Measurements from ENCODE around the gene ALDH16A1.
A peak's percentile ranks its signal among the peaks of the same experiment; 100 is the strongest.

The ALDH16A1 gene

DNA sequence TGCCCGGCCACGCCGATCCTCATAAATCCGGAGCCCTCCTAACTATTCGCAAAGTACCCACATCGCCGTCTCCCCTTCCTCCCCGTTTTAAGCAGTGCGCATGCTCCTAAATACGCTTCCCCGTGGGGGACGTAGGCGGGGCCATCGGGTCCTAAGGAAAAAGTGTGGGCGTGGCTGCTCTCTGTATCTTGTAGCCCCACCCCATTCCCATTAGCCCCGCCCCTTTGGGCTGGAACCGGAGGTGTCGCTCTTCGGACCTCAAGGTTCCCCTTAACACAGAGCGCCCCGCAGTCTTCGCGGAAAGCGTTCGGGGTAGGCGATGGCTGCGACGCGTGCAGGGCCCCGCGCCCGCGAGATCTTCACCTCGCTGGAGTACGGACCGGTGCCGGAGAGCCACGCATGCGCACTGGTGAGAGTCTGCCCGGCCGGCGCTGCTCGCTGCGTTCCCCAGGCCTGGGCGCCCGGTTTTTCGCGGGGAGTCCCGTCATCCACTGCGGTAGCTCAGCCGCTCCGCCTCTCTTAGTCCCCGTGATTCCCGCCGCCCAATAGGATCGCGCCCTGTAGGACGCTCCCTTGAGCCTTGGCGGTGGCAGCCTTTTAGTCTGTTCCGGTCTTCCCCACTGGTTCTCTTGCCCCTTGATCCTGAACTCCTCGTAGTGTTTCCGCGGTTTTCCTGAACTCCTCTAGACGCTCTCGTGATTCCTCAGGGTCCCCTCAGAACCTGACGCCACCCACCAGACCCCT, at the start of gene ALDH16A1:
Gene ALDH16A1 (plus strand): TSS at position 213 of the 744 bp plus-strand sequence. CDS start 107 bp downstream, at position 320.
- peak; percentile 96 for DNase-seq (ENCODE audit: low read depth)

DNA sequence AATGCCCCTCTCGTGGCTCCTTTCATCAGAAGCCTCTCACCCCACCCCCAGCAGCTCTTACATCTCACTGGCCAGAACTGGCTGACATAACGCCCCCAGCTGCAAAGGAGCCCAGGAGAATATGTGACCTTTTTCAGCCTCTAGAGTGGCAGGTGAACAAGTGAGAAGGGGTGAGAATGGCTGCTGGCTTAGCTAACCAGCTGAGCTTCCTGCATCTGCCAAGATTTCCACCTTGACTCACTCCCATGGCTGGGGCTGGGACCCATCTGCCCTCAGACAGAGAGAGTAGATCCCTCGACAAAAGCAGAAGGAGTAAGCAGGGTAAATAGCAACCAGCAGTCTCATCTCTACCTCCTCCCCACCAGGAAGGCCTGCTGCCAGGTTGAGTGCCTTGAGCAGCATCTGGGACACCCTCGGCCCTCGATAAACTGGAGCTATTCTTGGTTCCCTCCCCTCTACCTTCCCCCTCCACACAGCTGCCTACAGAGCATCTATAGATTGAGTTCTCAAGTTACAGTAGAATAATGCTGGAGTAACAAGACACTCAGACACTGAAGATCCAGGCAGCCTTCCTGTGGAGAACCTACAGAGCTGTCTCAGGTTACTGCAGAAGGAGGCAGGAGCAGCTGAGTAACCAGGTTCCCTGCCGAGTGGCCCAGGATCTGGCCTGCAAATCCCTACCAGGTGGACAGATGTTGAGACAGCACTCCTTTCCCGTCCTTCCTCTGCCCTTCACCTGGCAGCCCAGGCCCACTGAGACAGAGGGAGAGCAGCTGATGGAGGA, 49.4 kb upstream of the ALDH16A1 start:
- DNase-seq (ENCODE audit: low read depth): no peak

DNA sequence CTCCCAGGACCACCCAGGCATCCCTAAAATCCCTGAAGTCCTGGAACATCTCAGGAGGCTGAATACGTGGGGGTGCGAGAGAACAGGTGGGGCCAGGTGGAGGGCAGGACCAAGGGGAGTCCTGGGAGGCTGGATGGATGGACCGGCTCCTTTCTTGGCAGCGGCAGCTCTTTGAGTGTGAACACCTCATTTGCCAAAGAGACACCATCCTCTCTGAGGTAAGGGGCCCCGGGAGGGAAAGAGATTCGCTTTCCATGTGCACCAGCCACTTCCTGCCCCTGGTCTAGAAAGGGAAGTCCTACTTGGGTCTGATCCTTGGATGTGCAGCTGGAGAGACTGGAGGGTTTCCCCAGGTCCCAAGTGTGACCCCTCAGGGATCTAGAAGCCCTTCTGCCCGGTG, 45.9 kb upstream of the ALDH16A1 start:
- DNase-seq (ENCODE audit: low read depth): no peak

DNA sequence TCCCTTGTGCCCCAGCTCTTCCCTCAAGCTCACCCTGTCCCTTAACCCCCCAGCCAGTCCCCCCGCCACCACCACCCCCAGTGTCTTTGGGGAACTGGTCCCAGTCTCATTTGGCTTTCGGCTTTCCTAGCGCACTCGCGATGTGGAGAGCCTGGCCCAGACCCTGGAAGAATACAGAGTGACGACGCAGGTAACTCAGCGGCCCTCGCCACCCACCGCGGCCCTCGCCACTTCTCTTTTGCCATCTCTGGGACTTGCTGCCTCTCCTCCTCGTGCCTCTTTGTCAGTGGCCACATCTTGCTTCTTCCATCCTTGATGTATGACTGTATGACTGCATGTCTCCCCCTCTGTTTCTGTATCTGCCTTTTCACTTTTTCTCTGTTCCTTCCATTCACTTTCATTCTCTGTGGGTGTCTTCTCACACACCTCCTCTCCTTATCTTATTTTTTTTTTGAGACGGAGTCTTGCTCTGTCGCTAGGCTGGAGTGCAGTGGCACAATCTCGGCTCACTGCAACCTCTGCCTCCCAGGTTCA, 45.5 kb upstream of the ALDH16A1 start:
- DNase-seq (ENCODE audit: low read depth): no peak

DNA sequence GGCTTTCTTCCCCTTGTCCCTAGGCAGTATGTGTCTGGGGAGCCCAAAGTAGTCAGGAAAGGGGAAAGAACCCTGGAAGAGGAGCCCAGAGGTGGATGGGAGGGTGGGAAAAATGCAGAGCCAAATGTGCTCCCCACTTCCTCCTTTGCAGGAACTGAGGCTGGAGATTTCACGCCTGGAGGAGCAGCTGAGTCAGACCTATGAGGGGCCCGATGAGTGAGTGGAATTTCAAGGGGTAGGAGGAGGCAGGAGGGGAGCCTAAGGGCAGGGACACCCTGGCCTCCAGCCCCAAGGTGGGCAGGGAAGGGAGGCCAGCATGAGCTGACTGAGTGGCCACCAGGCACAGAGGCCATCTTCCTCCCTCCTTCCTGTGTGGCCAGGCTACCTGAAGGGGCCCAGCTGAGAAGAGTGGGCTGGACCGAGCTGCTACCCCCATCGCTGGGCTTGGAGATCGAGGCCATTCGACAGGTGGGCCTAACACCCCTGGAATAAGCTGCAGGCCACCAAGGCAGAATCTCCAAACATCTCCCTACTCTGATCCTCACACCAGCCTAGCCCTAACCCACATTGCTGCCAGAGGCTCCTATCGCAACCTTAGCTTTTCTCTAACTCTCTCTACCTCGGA, 44.1 kb upstream of the ALDH16A1 start:
- no peak for DNase-seq (ENCODE audit: low read depth)

DNA sequence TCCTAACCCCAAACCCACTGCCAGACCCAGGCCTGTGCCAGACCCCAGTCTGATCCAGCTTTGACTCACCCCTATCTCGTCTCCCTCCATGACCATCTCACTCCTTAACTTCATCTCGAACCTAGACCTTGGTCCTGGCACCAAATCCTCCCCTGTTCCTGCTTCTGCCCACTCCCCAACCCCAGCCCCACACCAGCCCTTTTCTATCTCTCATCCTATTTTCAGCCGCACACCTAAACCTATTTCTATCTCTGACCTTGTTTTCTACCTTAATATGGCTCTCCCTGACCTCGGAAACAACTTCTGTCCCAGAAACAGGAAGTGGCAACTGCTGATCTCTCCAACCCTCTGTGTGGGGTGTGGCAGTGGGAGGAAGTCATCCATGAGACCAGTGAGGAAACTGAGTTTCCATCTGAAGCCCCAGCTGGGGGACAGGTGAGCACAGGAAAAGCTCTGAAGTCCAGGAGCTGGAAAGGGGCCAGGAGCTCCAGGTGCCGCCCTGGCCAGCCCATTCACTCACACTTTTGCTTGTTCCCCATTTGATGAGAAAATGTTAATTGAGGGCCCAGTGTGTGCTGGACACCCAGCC, 43.5 kb upstream of the ALDH16A1 start:
- no peak for DNase-seq (ENCODE audit: low read depth)

DNA sequence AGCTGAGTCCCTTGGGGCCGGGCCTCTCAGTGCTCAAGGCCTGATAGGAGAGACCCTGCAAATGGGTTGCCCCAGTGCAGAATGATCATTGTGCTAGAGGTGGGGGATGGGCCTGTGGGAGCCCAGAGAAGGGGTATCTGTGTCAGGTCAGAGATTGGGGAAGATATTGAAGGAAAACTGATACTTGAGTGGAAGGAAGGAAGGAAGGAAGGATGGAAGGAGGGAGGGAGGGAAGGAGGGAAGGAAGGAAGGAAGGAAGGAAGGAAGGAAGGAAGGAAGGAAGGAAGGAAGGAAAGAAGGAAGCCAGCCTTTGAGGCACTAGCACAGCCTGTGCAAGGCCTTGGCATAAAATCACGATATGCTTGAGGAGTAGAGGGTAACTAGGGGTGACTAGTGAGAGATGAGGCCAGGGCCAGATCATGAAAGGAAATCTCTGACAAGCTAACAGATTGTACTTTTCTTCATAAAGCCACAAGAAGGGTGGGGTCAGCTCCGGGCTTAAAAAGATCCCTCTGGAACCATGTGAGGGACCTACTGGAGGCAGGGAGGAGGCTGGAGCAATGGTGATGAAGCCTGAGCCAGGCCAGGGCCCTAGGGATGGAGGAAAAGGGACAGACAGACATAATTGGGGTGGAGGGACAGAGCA, 41.2 kb upstream of the ALDH16A1 start:
- DNase-seq (ENCODE audit: low read depth): no peak

DNA sequence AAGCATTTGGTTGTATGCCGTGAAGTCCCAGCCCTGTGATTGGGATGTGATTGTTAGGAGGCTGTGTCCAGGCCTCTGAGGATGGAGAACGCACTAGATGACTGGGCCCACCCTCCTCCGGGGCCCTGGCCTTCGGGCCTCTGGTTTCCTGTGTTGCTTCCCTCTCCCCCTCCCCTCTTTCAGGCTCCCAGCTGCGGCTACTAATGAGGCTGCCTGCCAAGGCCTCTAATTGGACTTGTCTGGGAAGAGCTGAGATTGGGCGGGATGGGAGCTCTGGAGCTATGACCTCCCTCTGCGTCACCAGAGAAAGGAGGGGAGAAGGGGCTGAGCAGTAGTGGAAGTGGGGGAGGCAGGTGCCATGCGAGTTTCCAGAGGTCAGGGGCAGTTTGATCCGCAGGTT, 39.7 kb upstream of the ALDH16A1 start:
- DNase-seq (ENCODE audit: low read depth): no peak

DNA sequence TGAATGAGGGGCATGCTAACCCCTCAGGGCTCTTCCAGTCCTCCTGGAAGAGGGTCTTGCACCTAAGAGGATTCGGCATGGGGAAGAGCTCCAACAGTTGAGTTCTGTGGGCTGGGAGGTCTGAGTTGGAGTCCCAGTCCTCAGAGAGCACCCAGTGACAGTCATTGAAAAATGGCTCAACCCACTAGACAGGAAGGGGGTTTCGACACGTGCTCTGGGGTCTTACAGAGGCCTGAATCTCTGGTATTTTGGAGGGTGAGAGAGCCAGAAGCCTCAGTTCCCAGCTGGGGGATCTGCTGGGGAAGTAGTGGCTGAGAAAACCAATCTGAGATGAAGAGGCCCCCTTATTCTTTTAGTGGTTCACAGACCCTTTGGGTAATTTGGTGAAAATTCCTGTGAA, 38.8 kb upstream of the ALDH16A1 start:
- DNase-seq (ENCODE audit: low read depth): no peak

DNA sequence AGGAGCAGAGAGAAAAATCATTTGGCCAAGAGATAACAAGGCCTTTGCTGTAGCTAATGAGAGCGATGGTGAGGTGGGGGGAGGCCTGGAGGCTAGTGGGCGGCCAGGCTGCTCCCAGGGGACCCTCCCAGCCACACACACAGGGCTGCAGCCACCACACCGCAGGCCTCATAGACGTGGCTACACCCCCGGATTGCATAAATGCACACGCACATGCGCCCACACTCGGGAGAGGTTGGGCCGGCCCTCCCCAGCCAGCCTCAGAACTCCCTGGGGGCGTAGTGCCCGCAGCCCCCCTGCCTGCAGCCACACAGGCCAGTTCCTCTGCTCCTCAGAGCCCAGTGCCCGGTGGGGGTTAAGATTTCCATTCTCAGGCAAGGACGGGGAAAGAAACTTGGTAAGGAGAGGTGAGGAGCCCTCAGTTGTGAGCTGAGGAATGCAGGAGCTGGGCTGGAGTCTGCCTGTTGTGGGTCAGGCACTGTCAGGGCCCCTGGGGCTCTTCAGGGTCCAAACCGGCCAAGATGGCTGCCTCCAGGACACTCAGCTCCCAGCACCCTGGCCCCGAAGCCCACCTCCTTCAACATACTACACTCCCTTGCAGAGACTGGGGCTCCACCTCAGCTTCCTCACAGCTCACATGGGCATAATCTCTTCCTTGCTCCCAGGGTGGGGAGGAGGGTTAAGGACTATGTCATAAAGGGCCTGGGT, 37.8 kb upstream of the ALDH16A1 start:
- DNase-seq (ENCODE audit: low read depth): no peak

DNA sequence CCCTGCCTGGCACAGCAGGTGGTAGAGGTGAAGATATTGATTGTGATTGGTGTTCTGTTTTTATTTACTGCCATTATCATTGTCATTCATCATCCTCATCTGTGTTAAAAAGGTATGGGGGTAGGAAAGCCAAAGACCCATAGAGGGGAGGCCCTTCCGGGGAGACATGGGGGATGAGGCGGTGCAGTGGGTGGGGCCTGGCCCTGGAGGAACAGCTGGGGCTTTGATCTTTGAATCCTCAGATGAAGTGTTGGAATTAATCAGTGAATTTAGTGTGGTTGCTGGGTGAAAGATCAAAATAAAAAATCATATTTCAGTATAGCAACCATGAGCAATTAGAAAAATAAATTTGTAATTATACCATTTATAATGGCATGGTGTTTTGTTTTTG, 37.2 kb upstream of the ALDH16A1 start:
- no peak for DNase-seq (ENCODE audit: low read depth)

DNA sequence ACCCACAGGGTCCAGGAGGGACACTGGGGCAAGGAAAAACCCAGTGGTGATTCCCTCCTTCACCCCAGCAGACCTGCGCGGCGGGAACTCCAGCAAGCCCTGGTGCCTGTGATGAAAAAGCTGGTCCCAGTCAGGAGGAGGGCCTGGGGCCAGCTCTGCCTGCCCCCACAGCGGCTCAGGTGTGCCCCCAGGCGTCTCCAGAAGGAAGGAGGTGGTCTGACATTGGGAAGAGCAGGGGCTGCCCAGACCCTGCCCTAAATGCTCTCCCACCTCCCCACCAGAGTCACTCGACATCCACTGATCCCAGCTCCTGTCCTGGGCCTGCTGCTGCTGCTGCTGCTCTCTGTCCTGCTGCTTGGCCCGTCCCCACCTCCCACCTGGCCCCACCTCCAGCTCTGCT, 35.9 kb upstream of the ALDH16A1 start:
- DNase-seq (ENCODE audit: low read depth): no peak

DNA sequence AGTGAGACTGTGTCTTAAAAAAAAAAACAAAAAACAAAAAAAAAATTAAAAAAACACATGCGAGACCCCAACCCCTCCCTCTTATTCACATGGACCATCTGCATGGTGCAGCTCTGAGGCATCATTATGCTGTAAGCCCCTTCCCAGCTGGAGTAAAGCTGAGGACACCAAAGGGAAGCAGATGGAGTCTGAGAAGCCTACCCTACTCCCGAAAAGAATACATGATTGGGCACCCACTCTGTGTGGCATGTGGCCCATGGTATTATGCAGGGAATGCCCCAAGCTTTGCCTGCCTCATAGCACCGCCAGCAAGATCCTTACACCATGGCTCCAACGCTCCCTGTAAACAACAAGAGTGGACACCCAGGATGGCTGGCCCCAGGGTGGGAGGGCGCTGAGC, 34.5 kb upstream of the ALDH16A1 start:
- no peak for DNase-seq (ENCODE audit: low read depth)

DNA sequence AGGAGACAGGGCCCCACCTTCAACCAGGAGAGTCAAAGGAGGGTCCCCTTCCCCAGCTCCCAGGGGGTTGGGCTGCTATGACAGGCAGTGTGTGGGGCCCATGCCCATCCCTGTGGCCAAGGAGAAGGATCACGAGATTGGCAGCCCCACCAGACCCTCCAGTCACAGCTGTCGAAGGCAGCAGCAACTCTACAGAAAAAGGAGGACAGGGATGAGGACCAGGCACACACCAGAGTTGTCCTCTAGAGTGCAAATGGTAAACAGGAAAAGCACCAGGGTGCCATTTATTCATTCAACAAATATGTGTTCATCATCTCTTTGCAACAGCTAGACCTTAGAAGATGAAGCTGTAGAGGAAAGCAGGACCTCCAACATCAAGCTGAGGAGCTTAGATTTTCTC, 33.9 kb upstream of the ALDH16A1 start:
- DNase-seq (ENCODE audit: low read depth): no peak

DNA sequence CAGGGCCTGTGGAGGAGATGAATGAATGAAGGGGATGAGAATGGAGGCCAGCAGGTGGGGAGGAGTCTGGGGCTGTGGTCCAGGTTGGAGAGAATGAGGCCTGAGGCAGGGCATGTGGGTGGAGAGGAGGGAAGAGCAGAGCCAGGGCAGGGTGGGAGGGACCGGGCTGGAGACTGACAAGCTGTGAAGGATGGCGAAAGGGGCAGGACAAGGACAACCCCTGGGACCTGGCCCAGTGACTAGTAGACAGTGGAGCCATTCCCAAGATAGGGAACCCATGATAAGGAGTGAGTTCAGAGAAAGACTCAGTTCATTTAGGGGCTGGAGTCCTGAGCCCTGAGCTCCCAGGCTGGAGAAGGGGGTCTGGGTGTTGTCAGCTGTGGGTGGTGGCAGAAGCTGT, 32.8 kb upstream of the ALDH16A1 start:
- no peak for DNase-seq (ENCODE audit: low read depth)

DNA sequence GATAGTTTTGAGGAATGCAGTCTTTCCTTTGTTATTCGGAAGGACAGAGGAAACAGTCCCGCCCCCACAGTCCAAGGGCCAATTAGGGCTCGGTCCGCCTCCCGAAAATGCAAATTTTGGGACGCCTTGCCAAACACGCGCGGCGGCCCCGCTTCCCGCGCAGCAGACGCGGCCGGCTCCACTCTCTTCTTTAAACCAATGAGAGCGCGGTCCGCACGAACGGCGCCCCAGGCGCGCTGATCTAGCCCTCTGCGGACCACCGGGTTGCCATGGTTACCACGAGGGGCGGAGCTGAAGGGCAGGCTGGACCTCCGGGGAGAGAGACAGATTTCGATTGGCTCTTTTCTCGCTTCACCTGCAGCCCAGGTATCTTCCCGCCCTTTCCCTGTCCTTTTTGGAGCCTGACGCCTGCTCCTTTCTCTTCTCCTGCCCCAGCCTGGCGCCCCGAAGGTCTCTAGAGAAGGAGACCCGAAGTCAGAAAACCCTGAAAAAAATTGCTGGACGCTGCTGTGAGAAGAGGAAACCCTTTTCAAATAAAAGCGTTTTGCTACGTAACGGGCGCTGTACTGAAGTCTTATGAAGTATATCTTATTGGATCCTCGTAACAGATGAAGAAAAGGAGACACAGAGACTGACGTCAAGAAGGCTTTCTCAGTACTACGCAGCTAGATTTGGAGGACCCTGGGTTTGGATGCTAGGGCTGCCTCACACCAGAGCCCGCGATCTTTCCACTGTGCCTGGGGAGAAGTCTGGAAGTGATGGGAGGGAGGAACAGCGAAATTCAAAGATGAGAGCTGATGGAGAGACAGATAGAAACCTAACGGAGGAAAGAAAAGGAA, 31.8 kb upstream of the ALDH16A1 start:
- DNase-seq (ENCODE audit: low read depth): no peak

DNA sequence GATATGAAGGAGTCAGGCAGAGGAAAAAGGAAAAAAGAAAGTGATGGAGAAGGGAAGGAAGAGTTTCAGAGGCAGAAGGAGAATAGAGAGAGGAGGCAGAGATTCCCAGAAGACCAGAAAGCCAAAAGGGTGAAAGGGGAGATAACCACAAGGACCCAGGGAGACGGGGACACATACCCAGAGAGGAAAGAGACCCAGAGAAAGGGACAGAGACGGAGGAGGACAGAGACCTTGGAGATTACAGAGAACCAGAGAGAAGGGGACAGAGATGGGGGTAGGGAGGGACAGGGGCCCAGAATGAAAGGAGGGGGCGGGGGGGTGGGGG, 31.2 kb upstream of the ALDH16A1 start:
- no peak for DNase-seq (ENCODE audit: low read depth)

DNA sequence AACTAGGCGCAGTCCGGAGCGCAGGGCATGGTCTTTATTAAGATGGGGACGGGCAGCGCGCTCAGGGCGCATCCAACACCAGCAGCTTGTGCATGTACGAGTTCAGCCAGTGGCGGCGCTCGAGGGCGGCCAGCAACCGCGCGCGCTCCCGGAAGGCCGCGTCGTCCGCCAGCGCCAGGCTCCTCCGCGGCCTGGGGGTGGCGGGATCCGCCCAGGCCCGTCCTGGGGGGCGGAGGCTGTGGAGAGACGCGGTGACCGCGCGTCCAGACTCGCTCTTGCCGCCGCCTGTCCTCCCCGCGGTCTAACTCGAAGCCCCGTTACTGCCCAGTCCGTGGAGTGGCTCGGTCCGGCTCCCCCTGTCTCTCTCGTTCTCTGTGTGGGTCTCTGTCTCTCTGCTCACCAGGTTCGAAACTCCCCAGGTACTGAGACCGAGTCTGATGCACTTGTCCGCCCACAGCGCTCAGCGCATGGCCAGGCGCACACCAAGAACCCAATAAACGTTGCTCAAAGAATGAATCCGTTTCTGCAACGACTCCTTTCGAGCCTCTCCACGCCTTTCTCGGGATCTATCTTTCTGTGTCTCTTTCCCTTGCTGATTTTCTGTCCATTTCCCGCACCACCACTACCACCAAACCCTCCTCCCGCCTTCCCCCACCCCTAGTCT, 30.5 kb upstream of the ALDH16A1 start:
- no peak for DNase-seq (ENCODE audit: low read depth)

DNA sequence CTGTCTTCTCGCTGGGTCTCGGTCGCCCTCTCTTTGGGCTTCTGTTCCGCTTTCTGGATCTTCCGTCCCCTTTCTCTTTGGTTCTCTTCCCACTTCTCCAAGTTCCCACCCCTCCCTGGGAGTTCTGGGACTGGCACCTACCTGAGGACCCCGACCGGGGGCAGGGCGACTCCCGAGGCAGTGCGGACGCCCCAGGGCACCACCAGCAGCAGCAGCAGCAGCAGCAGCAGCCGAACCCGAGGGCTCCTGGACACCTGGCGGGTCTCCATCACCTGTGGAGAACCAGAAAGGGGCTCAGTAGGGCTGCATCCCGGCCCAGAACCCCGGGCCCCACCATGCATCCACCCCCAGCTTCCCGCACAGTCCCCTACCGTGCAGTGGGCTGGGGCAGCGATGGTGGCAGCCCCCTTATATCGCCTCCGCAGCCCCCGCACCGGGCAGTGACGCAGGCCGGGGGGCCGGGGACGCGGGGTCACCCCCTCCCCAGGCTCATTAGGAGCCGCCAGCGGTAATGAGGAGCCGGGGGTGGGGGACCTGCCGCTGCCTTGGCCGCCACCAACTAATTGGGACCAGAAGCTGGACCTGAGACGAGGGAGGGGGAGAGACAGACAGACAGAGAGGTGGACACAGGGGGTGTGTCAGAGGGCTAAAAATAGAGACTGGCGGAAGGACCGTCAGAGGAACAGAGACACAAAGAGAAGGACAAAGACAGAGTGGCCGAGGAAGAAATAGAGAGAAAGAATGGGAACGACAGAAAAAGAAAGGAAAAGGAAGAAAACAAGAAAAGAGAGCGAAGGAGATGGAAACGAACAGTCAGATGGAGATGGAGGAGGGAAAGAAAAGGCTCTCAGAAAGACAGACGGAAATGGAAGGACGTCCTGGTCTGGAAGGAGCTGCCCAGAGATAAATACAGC, 29.7 kb upstream of the ALDH16A1 start, which contains the start of gene PTH2:
Gene PTH2 (minus strand): TSS at position 371 of the 914 bp plus-strand sequence. CDS start 102 bp downstream, at position 269.
- no peak for DNase-seq (ENCODE audit: low read depth)

Data from activated T-helper 1 cell treated with Interleukin-2 at 50 U/mL for 16 hours (primary cell).